ENCODE results near the gene MACROD2.

Gene MACROD2

DNA sequence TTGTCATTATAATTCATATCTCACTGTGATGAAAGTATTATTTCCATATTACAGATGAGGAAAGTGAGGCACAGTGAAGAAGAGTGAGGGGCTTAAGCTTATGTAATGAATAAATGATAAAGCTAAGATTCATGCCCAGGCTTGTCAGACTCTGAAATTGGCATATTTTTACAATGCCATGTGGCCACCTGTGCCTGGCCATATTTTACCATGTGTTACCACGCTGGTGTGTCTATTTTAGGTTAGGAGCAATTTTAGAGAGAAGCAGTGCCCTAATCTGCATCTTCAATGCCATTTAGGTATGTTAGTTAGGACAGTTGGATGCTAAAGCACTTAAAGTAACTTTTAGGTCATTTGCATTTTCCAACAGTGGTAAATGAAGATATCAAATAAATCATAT lies 530.1 kb downstream of the MACROD2 start:
- no peak for DNase-seq (ENCODE audit: low spot score)

DNA sequence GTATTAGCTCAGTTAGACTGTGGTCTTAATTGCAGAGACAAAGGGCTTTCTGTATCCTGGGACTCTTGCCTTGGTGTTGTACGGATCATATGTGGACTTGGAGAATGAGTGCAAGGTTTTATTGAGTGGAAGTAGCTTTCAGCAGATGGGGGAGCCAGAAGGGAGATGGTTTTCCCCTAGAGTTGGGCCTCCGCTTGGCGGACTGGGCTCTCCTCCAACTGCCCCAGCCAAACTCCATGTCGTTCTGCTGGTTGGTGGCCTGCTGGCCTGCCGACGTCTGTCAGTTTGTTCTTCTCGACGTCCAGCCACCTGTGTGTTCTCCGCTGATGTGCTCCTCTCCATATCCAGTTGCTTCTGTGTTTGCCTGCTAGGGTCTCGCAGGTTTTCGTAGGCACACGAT lies 531.6 kb downstream of the MACROD2 start:
- no peak for DNase-seq (ENCODE audit: low spot score)

DNA sequence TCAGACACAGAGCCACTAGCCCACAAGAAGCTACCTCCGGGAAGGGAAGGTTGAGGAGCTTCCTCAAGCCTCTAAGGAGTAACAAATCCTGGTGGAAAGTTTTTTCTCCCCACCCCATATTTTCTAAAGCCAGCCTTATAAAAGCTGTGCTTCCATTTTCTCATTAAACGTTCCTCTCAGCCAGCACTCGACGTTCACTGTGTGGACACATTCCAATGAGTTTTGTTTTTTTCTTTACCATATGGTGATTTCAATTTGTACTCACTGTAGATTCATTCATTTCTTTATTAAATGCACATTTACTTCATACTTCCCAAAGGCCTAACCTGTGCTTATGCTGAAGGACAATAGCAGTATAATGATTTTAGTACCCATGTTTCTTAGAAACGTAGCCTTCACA lies 536.5 kb downstream of the MACROD2 start:
- DNase-seq (ENCODE audit: low spot score) = no peak

GRCh38 chr20:14536738-14537137 lies 541.4 kb downstream of the MACROD2 start:
- no peak for DNase-seq (ENCODE audit: low spot score)

DNA sequence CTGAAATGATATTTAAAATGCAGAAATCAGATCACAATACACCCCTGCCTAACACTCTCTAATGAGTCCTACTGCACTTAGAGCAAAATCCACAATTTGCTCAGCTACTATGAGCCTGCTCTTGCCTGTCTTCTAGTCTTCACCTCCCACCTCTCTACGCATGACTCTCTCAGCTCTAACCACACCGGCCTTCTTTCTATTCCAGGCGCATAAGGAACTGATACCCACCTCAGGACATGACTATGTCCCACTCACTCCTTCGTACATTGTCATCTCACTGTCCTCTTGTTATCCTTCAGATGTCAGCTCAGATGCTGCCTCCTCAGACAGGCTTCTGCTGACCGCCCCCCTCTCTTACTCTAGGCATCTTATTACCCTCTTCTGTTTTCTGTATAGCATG lies 543.1 kb downstream of the MACROD2 start:
- no peak for DNase-seq (ENCODE audit: low spot score)

- DNase-seq (ENCODE audit: low spot score) = no peak
Observed at GRCh38 chr20:14543040-14543439, 547.7 kb downstream of the MACROD2 start.

GRCh38 chr20:14544688-14545087 lies 549.4 kb downstream of the MACROD2 start:
- DNase-seq (ENCODE audit: low spot score) = no peak

- no peak for DNase-seq (ENCODE audit: low spot score)
Observed at GRCh38 chr20:14550655-14551054, 555.3 kb downstream of the MACROD2 start.

GRCh38 chr20:14553774-14554534 lies 558.6 kb downstream of the MACROD2 start:
- DNase-seq (ENCODE audit: low spot score) = no peak

GRCh38 chr20:14555676-14556075 lies 560.4 kb downstream of the MACROD2 start:
- no peak for DNase-seq (ENCODE audit: low spot score)

DNA sequence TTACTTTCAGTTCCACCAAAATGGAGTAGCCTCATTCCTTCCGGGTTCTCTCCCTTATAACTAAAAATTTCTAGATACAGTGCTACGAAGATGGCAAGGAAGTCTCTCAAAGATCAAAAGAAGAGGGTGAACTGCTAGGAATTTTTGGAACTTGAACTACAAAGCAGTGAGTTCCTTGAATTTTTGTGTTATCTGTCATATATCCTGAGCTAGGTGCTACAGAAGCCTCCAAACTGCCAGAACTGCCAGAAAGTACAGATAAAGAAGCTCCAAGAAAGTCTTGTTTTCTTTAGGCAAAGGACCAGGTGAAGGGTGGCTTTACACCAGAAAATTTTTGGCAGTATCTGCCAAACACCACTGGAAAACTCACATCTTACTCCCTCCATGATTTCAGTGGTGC lies 560.9 kb downstream of the MACROD2 start:
- no peak for DNase-seq (ENCODE audit: low spot score)

DNA sequence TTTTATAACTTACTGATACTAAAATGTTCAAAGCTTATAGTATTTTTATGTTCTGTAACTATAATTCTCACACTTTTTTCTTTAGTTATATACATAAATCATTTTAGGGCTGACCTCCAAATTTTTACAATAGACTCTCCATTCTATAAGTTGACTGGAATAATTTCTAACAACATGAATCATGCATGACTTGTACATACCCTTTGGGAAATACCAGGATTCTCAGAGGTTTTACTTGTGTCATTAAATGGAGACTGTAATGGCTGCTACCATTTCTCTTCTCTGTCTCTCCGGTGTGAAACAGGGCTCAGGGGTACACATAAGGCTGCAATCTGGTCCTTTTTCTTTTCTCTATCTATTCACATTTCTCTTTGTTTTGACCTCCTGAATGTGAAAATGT lies 564.3 kb downstream of the MACROD2 start:
- no peak for DNase-seq (ENCODE audit: low spot score)

DNA sequence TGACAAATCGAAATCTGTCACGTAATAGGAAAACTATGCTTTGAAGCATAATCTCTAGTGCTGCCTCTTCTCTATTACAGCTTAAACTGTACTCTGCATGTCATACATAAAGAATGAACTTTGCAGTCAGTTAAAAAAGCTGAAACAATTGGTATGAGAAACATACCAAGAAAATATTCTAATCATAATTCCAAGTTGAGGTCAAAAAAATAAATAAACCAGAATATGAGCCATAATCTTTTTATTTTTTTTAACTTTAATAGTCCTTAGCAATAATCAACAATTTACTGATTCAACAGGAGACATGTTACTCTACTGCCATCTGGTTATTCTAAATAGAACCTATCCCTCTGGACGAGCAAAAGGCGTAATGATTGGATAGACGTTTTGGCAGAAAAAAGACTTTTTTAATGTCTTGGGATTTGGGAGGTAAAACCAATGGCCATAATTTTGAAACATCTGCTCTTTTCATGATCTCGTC lies 566.5 kb downstream of the MACROD2 start:
- DNase-seq (ENCODE audit: low spot score) = no peak

GRCh38 chr20:14562981-14563380 lies 567.7 kb downstream of the MACROD2 start:
- DNase-seq (ENCODE audit: low spot score) = no peak

GRCh38 chr20:14566505-14566904 lies 571.2 kb downstream of the MACROD2 start:
- no peak for DNase-seq (ENCODE audit: low spot score)

GRCh38 chr20:14568225-14568624 lies 572.9 kb downstream of the MACROD2 start:
- no peak for DNase-seq (ENCODE audit: low spot score)

- DNase-seq (ENCODE audit: low spot score) = no peak
Observed at GRCh38 chr20:14568701-14569100, 573.4 kb downstream of the MACROD2 start.

DNA sequence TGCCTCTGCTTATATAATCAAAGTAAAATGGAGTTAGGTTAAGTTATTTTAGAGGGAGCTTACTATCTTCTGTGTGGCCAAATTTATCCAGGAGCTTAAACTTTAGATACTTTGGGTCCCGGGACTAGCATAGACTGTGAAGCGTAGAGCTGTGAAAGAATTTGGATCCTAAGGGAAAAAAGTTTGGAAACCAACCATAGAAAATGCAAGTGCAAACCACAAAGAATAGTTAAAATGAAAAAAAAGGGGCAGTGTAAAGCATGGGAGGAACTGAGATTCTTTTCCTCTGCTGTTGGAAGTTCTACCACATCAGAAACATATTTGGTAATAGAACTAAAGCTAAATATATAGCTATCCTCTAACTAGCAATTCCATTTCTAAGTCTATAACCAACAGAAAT lies 574.3 kb downstream of the MACROD2 start:
- DNase-seq (ENCODE audit: low spot score) = no peak

DNA sequence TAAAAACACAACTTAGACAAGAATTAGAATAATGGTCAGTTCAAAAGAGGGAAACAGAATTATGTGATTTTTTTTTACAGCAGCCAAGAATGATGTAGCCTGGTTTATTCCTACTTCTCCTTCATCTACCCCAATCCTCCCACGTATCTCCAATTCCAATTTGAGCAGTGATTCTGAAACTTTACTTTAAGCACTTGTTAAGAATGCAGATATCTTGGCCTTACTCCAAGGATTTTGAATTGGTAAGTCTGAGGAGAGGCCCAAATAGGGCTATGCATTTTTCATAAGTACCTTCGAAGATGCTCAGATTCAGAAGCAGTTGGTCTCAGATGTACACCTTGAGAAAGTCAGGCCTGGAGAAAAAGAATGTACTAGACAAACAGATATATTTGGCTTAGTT lies 575.5 kb downstream of the MACROD2 start:
- no peak for DNase-seq (ENCODE audit: low spot score)

- no peak for DNase-seq (ENCODE audit: low spot score)
Observed at GRCh38 chr20:14573676-14574075, 578.4 kb downstream of the MACROD2 start.

DNA sequence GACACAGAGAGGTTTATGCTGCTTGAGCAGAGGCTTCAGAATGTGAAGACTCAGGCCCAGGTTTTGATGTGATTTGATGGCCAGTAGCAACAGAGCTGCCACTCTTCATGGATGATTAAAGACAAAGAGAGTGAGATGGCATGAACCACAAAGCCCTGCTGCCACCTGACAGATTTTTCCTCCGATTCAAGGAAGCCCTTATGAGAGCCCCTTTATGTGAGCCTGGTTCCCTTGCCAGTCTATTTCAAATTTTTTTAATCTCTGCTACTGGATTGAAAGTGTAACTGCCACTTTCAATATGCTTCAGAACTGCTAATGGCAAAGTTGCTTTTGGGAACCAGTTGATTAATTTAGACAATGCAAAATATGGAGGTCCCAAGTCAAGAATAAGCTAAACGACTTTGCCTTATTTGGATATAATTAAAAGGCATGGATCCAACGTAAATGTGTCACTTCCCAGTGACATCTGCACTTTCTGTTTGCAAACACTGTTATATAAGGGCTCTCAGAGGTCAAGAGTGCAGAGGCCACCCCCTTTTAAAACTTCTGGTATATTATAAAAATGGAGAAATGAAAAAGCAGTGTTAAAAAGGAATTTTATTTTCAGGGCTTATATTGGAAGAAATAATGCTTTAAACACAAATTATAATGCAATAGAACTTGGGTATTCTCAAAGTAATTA lies 581.0 kb downstream of the MACROD2 start:
- no peak for DNase-seq (ENCODE audit: low spot score)

- no peak for DNase-seq (ENCODE audit: low spot score)
Observed at GRCh38 chr20:14580418-14581074, 585.2 kb downstream of the MACROD2 start.

- no peak for DNase-seq (ENCODE audit: low spot score)
Observed at GRCh38 chr20:14581731-14582130, 586.4 kb downstream of the MACROD2 start.

Data from kidney capillary endothelial cell (primary cell).